Hindlimb muscle (tissue), 1 donor: ENCODE data around the gene TTC22. TPM values are rescaled to one million over a fixed set of nuclear protein-coding genes. Genes with fewer than 3 reads are reported as not detected.

Experiments
- DNase-seq: peaks from one replicate; pipeline ENCODE4 v3.0.0-alpha.2; 2013
- polyA plus RNA-seq: library from polyadenylated mRNA; unstranded; fragments of 120-200 nt; gene quantifications from one replicate; pipeline ENCODE4 v1.2.1, GENCODE V29; 2013; ENCODE audit not compliant: insufficient read length

The TTC22 gene
- polyA plus RNA-seq, 1 donor: 0.17 TPM

DNA sequence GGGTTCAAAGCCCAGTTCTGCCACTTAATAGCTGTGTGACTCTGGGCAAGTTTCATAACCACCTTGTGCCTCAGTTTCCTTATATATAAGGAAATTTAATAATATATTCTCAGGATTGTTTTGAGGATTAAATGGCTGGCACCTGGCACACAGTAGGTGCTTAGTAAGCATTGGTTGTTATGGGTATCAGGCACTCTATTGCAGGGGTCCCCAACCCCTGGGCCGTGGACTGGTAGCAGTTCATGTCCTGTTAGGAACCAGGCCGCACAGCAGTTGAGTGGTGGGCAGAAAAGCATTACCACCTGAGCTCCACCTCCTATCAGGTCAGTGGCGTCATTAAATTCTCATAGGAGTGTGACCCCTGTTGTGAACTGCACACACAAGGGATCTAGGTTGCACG, 55.3 kb downstream of the TTC22 start:
- no peak for DNase-seq

DNA sequence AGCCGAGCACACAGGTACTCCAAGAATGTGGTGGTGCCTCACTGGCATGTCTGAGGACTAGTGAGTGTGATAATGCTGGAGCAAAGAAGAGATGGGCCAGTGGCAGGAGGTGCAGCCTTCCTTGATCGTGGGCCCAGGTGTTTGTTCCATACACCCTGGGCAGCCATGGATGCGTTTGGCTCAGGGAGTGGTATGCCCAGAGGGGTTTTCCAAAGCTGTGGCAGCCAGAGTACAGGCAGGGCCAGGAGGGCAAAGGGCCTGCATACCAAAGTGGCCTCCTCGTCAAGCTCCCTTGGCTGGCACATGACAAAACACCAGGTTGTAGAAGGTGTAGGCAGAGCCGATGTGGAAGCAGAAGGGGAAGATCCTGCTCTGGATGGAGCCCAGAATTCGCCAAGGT, 55.8 kb downstream of the TTC22 start:
- DNase-seq: no peak

DNA sequence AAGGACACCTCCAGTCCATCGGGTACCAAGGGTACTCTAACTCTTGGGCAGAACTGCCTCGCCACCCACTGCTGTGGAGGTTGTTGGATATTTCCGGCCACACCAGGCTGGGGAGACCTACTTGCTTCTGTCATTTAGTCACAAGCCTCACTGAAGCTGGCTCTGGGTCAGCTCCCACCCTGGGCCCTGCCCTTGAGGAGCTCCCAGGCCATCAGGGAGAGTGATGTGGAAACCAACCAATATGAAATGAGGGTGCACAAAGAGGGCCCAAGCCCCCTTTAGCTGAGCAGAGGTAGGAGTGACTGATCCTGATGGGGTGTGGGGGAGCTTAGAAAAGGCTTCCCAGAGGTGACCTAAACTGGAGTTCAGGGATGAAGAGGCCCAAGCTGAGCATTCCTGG, 56.4 kb downstream of the TTC22 start:
- DNase-seq: no peak

DNA sequence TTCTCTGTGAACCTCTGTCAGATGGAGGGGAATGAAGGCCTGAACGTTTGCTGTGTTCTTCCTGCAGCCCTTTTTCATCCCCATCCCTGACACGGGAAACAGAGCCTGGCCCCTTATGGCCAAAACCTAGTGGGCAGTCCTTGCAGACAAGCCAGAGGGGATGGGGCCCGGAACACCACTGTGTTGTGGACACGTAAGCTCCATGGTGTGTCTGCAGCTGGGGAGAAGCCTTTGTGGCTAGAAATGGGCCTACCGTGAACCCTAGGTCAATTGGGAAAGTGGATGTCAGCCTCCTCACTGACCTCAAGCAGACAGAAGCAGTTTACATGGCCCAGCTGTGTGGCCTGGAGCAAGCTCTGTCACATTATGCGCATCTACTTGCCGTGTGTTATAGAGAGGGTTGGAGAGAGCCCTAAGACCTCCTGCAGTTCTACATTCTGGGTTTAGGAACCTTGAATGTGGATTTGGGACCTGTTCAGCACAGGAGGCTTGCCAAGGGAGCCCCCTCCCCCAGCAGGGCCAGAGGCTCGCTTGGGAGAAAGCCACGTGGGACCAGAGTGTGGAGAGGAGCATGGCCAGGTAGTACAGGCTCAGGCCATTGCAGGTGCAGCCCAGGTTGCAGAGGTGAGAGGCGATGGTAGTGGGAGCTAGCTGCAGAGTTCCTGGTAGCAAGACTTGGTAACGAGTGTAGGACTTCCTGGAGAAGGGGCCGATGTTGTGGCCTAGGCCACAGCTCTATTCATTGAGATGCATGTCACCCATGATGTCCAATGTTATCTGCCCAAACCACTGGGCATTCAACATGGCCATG, 57.5 kb downstream of the TTC22 start:
- no peak for DNase-seq

DNA sequence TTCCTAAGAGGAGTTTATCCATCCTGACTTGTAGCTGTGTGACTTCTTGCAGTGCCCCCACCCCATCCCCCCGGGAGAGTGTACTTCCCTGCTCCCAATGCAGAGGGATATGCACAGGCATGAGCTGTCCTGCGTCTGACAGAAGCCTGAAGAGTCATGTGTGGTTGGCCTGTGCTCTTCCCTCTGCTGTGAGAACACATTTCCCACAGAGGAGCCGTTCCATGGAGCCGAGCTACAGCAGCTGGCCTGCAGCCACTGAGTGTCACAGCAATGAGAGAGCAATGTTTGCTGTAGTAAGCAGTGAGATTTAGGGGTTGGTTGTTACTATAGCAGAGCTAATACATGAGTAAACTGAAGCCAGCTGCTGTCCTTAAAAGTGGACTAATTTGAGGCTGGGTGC, 58.8 kb downstream of the TTC22 start:
- DNase-seq: peak; percentile 22

DNA sequence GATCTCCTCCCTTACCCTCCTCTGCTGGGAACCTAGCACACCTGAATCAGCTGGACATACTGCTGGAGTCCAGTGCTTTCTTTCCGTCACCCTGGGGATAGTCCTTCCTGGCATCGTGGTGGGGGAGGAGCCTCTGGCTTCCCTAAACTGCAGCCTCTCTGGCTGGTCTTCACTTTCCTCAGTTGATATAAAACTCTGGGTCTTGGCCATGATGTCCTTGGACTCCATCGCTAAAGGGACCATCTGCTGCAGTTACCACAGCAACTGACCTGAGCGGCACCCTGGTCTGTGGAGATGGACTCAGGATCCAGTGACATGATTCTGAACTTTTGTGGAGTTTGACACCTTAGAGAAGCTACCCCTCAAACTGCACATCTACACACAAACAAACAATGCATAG, 59.6 kb downstream of the TTC22 start:
- no peak for DNase-seq

DNA sequence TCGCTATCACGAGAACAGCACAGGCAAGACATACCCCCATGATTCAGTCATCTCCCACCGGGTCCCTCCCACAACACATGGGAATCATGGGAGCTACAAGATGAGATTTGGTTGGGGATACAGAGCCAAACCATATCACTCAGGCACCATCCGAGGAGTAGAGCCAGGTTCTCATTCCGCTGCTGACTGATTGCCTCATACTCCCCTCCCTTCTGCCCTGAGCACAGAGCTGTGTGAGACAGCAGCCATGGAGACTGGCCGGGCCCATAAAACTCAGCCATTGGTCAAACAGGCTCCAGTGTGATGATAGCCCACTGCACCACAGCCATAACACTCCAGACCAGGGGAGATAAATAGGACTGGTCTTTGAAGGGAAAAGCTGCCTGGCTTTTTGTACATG, 62.9 kb downstream of the TTC22 start:
- DNase-seq: no peak

DNA sequence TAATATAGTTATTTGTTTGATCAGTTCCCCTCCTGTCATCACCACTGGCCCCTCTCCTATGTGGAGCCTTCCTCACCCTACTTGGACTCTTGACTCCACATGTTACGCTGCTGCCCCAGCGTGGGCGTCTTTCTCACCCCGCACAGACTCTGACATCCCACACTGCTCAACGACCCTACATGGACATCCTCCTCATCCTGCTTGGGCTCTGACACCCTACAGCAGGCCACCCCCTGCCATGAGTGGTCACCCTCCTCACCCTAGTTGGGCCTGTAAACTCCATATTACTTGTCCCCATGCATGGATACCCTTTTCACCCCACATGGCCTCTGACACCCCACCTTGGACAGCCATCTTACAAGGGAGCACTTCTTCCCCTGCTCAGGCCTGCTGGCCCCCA, 64.4 kb downstream of the TTC22 start:
- no peak for DNase-seq

Other genes with a start within 250 kb of the TTC22 start
- gene FAM151A, start 177.8 kb downstream of the TTC22 start, polyA plus RNA-seq: 0.85 TPM
- 5.9 TPM for gene MROH7, start 159.5 kb downstream of the TTC22 start, polyA plus RNA-seq
- 26.3 TPM for gene TTC4, start 85.5 kb downstream of the TTC22 start, polyA plus RNA-seq
- 4.5 TPM for gene PARS2, start 36.8 kb downstream of the TTC22 start, polyA plus RNA-seq
- 17.8 TPM for gene DHCR24, start 85.9 kb upstream of the TTC22 start, polyA plus RNA-seq
- gene TMEM61, start 179.3 kb upstream of the TTC22 start, polyA plus RNA-seq: not detected
- 0.08 TPM for gene BSND, start 197.6 kb upstream of the TTC22 start, polyA plus RNA-seq
- 9.1 TPM for gene PCSK9, start 238.2 kb upstream of the TTC22 start, polyA plus RNA-seq